Activated CD4-positive, CD25-positive, alpha-beta regulatory T cell (primary cell): ENCODE measurements around the gene OSGIN1.

Source experiments
- DNase-seq, 4 experiments: peaks; one replicate each; lab custom pipeline; 2025; lab: John Stamatoyannopoulos, UW

The OSGIN1 gene

GRCh38 chr16:83971165-83972130 lies 18.4 kb downstream of the OSGIN1 start:
- no peak for DNase-seq

GRCh38 chr16:83972256-83973008 lies 19.4 kb downstream of the OSGIN1 start:
- no peak for DNase-seq

- no peak for DNase-seq
These were observed 20.0 kb downstream of the OSGIN1 start for GRCh38 chr16:83973077-83973476.

GRCh38 chr16:83973581-83974385 lies 20.7 kb downstream of the OSGIN1 start:
- no peak for DNase-seq

GRCh38 chr16:83974475-83974874 lies 21.4 kb downstream of the OSGIN1 start:
- no peak for DNase-seq

- DNase-seq, result no peak
These were observed 22.7 kb downstream of the OSGIN1 start for GRCh38 chr16:83975590-83976260.

GRCh38 chr16:83977056-83977815 lies 24.2 kb downstream of the OSGIN1 start:
- DNase-seq, result no peak

- DNase-seq, result no peak
These were observed 25.4 kb downstream of the OSGIN1 start for GRCh38 chr16:83978401-83978904.

GRCh38 chr16:83979441-83979840 lies 26.4 kb downstream of the OSGIN1 start:
- no peak for DNase-seq

GRCh38 chr16:83980794-83981193 lies 27.8 kb downstream of the OSGIN1 start:
- no peak for DNase-seq

- no peak for DNase-seq
These were observed 28.8 kb downstream of the OSGIN1 start for GRCh38 chr16:83981799-83982198.

GRCh38 chr16:83983491-83983890 lies 30.5 kb downstream of the OSGIN1 start:
- no peak for DNase-seq

GRCh38 chr16:83989300-83989699 lies 36.3 kb downstream of the OSGIN1 start:
- DNase-seq, result no peak

- DNase-seq, result no peak
These were observed 37.5 kb downstream of the OSGIN1 start for GRCh38 chr16:83990492-83990891.

- DNase-seq, result no peak
These were observed 39.6 kb downstream of the OSGIN1 start for GRCh38 chr16:83992624-83993023.

- DNase-seq, result no peak
These were observed 41.0 kb downstream of the OSGIN1 start for GRCh38 chr16:83994087-83994486.

- DNase-seq, result no peak
These were observed 41.7 kb downstream of the OSGIN1 start for GRCh38 chr16:83994703-83995102.

GRCh38 chr16:83995754-83996153 lies 42.7 kb downstream of the OSGIN1 start:
- no peak for DNase-seq

- DNase-seq, result no peak
These were observed 43.6 kb downstream of the OSGIN1 start for GRCh38 chr16:83996481-83997252.

GRCh38 chr16:83998091-83998490 lies 45.1 kb downstream of the OSGIN1 start:
- no peak for DNase-seq
